K562 (cell line): ENCODE data around the gene ZNF335.

Source experiments
- CBX1 ChIP-seq: sonication (generic); IDR thresholded peaks from 2 replicates; pipeline ENCODE4 v1.6.1; 2016; ENCODE audit warnings: antibody characterized with exemption, low read depth, mild to moderate bottlenecking
- GABPB2 ChIP-seq: fragments of 250-450 bp; sonication (Bioruptor Pico); conservative IDR thresholded peaks from 2 replicates; pipeline ENCODE4 v1.5.1; 2021; ENCODE audit warnings: mild to moderate bottlenecking
- IRF2 ChIP-seq: sonication (generic); formaldehyde crosslinking; IDR thresholded peaks from 2 replicates; pipeline ENCODE4 v1.8.1; 2022; ENCODE audit warnings: mild to moderate bottlenecking, missing genetic modification reagents
- NFIC ChIP-seq: fragments of 450-650 bp; IDR thresholded peaks from 2 replicates; pipeline ENCODE4 v1.6.1; 2017; ENCODE audit warnings: mild to moderate bottlenecking, inconsistent platforms
- NR3C1 ChIP-seq: sonication (generic); formaldehyde crosslinking; IDR thresholded peaks from 2 replicates; pipeline ENCODE4 v1.8.1; 2022; ENCODE audit warnings: missing genetic modification reagents
- PHTF2 ChIP-seq: fragments of 250-450 bp; sonication (Bioruptor Pico); IDR thresholded peaks from 2 replicates; pipeline ENCODE4 v1.5.0; 2021; ENCODE audit warnings: mild to moderate bottlenecking
- SP1 ChIP-seq: sonication (generic); formaldehyde crosslinking; IDR thresholded peaks from 2 replicates; pipeline ENCODE4 v1.8.1; 2022; ENCODE audit warnings: mild to moderate bottlenecking, missing genetic modification reagents
- ZNF143 ChIP-seq: sonication (generic); formaldehyde crosslinking; IDR thresholded peaks from 2 replicates; pipeline ENCODE4 v1.9.0; 2022; ENCODE audit warnings: mild to moderate bottlenecking, missing genetic modification reagents
- ZNF79 ChIP-seq: fragments of 250-450 bp; sonication (Bioruptor Pico); IDR thresholded peaks from 2 replicates; pipeline ENCODE4 v1.4.0; 2020; ENCODE audit warnings: low read depth, mild to moderate bottlenecking, moderate library complexity
- TF ChIP-seq, protein P1 (sequence below), 2 experiments: fragments of 450-650 bp in 1 of 2; IDR thresholded peaks; 2 replicates each; pipeline ENCODE4 v1.6.1; 2011 to 2017; ENCODE audit warnings: low read depth in 2 of 2, antibody characterized with exemption in 1 of 2, borderline replicate concordance in 1 of 2, low read length in 1 of 2, mild to moderate bottlenecking in 1 of 2, mixed read lengths in 1 of 2; ENCODE audit not compliant: control insufficient read depth in 1 of 2
- TF ChIP-seq, protein P2 (sequence below), 3 experiments: IDR thresholded peaks in 2 of 3; conservative IDR thresholded peaks in 1 of 3; 2 replicates each; pipeline ENCODE4 v1.5.1; 2011 to 2012; ENCODE audit warnings: low read length in 3 of 3, mild to moderate bottlenecking in 3 of 3, control low read depth in 2 of 3, improper control_type of control experiment in 1 of 3, inconsistent platforms in 1 of 3, low read depth in 1 of 3, mixed read lengths in 1 of 3, moderate library complexity in 1 of 3; ENCODE audit not compliant: insufficient read depth in 2 of 3
- TF ChIP-seq, protein P3 (sequence below): sonication (generic); formaldehyde crosslinking; IDR thresholded peaks from 2 replicates; pipeline ENCODE4 v1.8.0; 2022; ENCODE audit warnings: mild to moderate bottlenecking, missing genetic modification reagents
- TF ChIP-seq, protein P4 (sequence below): fragments of 450-650 bp; conservative IDR thresholded peaks from 2 replicates; pipeline ENCODE4 v1.6.1; 2016; ENCODE audit warnings: missing genetic modification characterization, low read depth, mild to moderate bottlenecking, missing compliant biosample characterization, moderate library complexity

DNA sequence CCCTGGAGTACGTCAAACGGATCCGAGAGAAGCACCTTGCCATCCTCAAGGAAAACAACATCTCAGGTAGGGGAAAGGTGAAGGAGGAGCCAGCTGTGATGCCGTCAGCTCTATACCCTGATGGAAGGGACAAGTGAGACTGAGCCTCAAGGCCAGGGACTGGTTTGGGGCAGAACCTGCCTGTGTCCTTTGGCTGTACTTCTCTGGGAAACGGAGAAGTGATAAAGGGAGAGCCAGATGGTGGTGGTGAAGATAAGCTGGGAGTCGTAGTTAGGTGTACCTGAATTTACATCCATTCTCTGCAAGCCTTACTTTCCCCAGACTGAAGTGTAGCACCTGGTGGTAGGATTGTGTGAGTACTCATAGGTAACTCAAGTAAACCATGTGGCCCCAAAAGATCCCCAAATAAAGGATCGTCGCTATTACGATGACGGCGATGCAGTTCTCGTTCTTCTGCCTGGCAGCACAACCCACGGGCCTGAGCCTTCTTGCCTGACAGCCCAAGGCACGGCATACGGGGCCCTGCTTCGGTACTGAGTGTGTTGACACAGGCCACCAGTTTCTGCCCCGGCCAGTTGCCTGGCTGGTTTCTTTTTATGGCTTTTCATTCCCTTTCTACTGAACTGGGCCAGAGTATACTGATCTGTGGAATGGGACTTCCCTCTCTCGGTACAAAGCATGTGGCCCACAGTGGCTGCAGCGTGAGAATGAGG, 26.9 kb downstream of the ZNF335 start:
- no peak for TF ChIP-seq CBX1
- no peak for TF ChIP-seq IRF2 (CRISPR knock-in tag)
- TF ChIP-seq, protein P1, sequence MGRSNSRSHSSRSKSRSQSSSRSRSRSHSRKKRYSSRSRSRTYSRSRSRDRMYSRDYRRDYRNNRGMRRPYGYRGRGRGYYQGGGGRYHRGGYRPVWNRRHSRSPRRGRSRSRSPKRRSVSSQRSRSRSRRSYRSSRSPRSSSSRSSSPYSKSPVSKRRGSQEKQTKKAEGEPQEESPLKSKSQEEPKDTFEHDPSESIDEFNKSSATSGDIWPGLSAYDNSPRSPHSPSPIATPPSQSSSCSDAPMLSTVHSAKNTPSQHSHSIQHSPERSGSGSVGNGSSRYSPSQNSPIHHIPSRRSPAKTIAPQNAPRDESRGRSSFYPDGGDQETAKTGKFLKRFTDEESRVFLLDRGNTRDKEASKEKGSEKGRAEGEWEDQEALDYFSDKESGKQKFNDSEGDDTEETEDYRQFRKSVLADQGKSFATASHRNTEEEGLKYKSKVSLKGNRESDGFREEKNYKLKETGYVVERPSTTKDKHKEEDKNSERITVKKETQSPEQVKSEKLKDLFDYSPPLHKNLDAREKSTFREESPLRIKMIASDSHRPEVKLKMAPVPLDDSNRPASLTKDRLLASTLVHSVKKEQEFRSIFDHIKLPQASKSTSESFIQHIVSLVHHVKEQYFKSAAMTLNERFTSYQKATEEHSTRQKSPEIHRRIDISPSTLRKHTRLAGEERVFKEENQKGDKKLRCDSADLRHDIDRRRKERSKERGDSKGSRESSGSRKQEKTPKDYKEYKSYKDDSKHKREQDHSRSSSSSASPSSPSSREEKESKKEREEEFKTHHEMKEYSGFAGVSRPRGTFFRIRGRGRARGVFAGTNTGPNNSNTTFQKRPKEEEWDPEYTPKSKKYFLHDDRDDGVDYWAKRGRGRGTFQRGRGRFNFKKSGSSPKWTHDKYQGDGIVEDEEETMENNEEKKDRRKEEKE (IDR thresholded peaks at IDR 0.05; ENCODE audit: borderline replicate concordance in 1 of 2, control insufficient read depth in 1 of 2, low read depth in 2 of 2, low read length in 1 of 2) = no peak
- TF ChIP-seq, protein P2, sequence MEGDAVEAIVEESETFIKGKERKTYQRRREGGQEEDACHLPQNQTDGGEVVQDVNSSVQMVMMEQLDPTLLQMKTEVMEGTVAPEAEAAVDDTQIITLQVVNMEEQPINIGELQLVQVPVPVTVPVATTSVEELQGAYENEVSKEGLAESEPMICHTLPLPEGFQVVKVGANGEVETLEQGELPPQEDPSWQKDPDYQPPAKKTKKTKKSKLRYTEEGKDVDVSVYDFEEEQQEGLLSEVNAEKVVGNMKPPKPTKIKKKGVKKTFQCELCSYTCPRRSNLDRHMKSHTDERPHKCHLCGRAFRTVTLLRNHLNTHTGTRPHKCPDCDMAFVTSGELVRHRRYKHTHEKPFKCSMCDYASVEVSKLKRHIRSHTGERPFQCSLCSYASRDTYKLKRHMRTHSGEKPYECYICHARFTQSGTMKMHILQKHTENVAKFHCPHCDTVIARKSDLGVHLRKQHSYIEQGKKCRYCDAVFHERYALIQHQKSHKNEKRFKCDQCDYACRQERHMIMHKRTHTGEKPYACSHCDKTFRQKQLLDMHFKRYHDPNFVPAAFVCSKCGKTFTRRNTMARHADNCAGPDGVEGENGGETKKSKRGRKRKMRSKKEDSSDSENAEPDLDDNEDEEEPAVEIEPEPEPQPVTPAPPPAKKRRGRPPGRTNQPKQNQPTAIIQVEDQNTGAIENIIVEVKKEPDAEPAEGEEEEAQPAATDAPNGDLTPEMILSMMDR (IDR thresholded peaks at IDR 0.05 in 2 of 3, conservative IDR thresholded peaks at IDR 0.05 in 1 of 3; ENCODE audit: insufficient read depth in 2 of 3, low read depth in 1 of 3, low read length in 3 of 3) = no peak
- TF ChIP-seq, protein P3, sequence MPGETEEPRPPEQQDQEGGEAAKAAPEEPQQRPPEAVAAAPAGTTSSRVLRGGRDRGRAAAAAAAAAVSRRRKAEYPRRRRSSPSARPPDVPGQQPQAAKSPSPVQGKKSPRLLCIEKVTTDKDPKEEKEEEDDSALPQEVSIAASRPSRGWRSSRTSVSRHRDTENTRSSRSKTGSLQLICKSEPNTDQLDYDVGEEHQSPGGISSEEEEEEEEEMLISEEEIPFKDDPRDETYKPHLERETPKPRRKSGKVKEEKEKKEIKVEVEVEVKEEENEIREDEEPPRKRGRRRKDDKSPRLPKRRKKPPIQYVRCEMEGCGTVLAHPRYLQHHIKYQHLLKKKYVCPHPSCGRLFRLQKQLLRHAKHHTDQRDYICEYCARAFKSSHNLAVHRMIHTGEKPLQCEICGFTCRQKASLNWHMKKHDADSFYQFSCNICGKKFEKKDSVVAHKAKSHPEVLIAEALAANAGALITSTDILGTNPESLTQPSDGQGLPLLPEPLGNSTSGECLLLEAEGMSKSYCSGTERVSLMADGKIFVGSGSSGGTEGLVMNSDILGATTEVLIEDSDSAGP (CRISPR knock-in tag) = no peak
- no peak for TF ChIP-seq GABPB2 (CRISPR knock-in tag)
- TF ChIP-seq ZNF79 (CRISPR knock-in tag) = no peak
- TF ChIP-seq SP1 (CRISPR knock-in tag) = no peak
- no peak for TF ChIP-seq PHTF2 (CRISPR knock-in tag)
- TF ChIP-seq, protein P4, sequence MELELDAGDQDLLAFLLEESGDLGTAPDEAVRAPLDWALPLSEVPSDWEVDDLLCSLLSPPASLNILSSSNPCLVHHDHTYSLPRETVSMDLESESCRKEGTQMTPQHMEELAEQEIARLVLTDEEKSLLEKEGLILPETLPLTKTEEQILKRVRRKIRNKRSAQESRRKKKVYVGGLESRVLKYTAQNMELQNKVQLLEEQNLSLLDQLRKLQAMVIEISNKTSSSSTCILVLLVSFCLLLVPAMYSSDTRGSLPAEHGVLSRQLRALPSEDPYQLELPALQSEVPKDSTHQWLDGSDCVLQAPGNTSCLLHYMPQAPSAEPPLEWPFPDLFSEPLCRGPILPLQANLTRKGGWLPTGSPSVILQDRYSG = no peak
- TF ChIP-seq NFIC = no peak
- no peak for TF ChIP-seq NR3C1 (CRISPR knock-in tag)
- no peak for TF ChIP-seq ZNF143 (CRISPR knock-in tag)
